Central memory CD4-positive, alpha-beta T cell (primary cell): ENCODE results near the gene CEBPZOS.

ENCODE experiments used
- DNase-seq: peaks from one replicate; pipeline ENCODE4 v3.0.0; 2022
- total RNA-seq, 3 experiments: gene quantifications; one replicate each; lab custom pipeline; 2026; lab: John Stamatoyannopoulos, UW

CEBPZOS gene
- 24.5 to 36.8 (median 26.7) reads per million in 3 experiments for total RNA-seq

DNA sequence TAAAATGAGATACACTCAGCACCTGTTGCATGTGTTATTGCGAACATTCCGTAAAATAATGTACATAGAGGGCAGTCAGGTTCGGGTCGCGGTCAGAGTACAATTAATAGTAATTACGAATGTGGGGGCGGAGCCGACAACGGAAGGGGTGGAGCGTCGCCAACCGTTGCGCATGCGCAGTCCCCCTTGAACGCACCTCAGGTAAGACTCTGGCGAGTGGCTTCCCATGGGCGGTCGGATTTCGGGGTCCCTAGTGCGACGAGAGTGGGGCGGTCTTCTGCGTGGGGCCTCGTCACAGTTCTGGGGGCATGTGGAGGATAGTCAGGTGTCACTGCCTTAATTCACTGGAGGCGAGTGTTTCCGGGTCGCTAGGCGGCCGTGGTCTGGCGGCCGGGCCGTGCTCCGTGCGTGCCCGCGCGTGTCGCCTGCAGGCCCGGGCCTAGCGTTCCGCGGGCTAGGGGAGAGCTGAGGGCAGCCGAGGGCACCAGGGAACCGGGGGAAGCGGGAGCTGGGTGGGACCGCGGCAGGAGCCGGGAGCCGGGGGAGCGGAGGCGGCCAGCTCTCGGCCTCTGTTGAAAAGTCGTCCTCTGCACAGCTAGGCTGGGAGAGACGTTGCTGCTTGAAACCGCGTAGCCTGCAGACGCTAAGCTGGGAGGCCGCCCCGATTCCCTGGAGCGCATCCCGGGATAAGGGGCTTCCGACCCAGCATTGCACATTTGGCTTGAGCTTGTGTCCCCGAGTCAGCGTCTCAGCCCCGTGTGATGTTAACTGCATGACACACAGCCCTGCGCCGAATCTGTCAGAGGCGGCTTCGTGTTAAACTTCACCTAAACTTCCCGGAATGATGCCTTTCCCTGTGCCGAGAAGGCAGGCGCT, at the start of gene CEBPZOS:
CEBPZOS (plus strand) TSS at position 177 of the 876 bp plus-strand sequence. CDS start 3,209 bp downstream, outside the sequence.
- peak; percentile 87 for DNase-seq

DNA sequence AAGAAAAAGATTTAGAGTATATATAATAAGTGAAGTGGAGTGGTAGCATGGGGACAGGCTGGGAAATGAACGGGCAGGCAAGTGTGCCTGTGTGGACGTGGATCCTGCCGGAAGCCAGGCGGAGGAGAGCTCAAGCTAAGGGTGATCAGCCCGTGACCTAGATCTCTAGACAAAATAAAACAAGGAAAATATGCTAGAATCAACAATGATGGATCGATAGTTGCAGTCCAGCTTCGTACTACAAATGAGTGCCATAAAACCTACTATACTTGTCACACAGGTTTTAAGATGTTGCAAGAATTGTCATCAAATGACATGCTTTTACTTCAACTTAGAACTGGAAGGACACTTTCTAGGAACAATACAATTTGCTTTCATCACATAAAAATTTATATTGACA, 48.0 kb upstream of the CEBPZOS start:
- DNase-seq: no peak

DNA sequence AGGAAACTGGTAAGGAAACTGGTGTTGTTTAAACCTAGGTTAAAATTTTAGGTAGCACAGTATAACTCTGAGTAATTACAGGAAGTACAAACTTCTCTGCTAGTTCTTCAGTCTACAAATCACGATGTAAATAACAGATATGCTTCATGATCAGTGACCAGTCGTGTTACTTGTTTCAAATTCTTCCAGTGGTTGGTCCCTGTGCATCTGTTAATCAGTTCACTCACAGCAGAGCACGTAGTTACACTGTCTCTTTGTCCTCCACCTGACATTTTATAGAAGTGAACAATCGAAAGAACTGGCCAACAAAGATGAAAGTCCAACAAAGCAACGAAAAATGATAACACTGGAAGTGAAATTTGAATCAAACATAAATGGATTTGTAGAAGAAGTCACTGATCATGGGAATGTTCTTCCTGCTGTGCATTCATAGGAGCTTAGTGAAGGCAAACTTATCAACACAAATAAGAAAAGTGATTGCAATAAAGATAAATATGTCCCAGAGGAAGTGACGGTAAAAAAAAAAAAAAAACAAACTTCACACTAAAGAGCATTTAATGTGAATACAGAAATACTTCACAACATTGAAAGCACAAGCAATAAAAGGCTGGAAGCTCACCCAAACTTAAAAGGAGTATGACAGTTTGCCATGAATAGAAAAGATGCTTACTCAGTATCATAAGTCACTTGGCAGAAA, 46.5 kb upstream of the CEBPZOS start:
- DNase-seq: peak; percentile 36

DNA sequence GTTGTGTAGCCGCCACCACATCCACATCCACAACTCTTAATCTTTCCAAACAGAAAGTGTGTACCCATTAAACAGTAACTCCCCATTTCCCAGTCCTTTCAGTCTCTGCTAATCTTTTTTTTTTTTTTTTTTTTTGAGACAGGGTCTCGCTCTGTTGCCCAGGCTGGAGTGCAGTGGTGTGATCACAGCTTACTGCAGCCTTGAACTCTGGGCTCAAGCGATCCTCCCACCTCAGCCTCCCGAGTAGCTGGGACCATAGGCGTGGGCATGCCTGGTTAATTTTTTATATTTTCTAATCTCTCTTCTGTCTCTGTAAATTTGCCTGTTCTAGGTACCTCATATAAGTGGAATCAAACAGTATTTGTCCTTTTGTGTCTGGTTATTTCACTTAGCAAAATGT, 43.1 kb upstream of the CEBPZOS start:
- DNase-seq: no peak

DNA sequence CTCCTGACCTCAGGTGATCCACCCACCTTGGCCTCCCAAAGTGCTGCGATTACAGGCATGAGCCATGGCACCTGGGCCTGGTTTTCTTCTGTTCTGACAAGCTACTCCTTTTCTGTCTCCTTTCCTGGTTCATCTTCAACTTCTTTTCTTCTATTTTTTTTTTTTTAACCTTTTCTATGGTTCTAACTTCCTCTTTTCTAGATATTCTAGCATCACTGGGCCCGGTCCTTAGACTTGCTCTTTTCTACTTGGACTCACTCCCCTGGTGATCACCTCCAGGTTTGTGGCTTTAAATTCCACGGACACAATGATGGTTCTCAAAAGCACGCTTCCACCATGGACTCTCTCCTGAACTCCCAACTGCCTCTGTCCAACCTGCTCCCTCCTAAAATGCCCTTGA, 41.5 kb upstream of the CEBPZOS start:
- DNase-seq: no peak

DNA sequence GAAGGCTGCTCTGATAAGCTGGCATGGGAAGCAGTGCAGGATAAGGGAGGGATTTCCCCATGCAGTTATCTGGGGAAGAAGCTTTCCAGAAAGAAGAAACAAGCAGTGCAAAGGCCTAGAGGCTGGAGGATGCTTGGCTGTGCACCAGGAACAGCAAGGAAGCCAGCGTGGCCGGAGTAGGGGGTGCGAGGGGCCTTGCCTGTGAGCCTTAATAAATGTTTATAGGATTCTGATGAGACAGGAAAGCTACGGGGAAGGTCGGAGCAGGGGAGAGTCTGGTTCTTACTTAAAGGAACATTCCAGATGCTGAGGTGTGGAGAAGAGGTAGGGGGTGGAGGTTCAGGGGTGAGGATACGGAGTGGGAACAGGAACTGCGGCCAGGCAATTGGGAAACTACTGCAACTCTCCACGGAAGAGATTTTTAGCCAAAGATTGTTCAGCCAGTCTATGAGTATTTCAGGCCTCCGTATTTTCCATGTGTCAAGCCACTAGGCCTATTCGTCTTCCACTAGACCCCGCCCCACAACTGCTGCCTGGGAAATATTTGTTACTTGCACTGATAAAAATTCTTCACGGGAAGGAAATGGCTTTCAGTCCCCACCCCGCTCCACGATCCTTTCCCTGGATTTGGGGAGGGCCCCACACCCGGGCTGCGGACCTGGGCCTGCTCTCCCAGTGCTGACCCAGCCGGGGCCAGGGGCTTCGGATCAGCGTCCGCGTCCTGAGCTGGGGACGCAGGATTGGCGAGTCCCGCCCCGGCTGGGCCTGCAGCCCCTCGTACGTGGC, 40.0 kb upstream of the CEBPZOS start:
- peak; percentile 17 for DNase-seq

DNA sequence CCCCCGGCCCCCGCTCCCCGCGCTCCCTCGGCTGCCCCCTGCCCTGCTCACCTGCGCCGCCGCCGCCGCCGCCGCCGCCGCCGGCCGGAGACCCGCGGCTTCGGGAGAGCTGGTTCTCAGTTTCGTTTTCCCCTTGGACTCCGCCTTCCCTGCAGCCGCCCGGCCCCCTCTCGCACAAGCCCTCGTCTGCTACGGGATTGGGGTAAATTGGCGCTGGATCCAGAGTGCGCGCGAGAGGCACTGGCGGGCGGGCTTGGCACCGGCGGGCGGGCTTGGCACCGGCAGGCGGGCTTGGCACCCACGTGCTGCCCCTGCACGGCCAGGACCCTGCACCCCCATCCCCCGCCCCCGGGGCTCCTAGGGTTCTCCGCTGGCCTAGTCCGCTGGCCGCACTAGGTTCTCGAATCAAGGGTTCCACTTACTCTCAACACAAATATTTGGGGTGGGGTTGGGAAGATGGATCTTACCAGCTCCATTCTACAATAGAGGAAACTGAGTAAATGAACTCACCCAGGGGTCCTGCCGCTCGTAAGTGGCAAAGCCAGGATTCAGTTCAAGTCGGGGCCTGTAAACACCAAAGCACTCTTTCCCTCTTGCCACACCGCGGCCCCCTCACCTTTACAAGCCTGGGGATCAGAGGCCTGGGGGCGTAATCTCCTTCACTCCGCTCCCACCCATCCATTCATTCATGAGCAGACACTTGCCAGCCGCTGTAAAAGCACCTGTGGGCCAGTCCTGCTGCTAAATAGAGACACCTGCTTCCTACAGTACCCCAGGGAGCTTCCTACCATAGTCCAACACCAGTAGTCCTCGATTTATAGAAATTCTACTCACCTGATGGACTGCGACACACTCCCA, 39.2 kb upstream of the CEBPZOS start, which contains the start of gene EIF2AK2:
EIF2AK2 (minus strand) TSS at position 124 of the 858 bp plus-strand sequence. CDS start 9,174 bp downstream, outside the sequence.
- peak; percentile 85 for DNase-seq

DNA sequence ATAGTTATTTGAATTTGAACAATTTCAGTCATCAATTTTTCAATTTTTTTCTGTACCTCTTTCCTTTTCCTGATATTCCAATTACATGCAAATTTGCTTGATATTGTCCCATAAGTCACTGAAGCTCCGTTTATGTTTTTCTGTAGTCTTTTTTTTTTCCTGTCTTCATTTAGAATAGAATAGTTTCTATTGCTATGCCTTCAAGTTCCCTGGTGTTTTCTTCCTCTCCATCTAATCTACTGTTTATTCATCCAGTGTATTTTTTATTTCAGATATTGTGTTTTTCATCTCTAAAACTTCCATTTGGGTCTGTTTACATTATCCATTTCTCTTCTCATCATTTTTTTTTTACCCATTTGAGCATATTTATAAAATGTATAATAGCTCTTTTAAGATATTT, 31.5 kb upstream of the CEBPZOS start:
- no peak for DNase-seq

DNA sequence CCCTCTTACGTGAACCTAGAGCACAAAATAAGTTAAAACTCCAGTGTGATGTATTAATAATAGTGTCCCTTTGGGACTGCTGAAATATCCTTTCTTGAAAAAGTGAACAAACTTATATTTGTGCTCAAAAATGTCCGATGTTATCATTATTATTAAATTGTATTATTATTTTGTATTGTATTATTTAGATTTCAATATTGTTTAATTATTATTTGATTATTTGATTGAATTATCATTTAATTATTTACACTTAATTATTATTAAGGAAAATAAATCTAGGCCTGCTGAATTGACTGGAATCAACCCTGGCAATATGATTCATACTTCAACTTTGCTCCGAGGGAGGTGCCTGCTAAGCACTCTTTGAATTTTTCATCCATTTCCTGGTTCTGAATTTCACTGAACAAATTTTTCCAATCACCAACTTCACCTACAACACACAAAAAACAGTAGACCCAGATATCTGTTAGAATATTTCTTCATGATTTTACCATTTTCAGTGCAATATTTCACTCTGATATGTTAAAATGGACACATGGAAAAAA, 28.6 kb upstream of the CEBPZOS start:
- DNase-seq: no peak

DNA sequence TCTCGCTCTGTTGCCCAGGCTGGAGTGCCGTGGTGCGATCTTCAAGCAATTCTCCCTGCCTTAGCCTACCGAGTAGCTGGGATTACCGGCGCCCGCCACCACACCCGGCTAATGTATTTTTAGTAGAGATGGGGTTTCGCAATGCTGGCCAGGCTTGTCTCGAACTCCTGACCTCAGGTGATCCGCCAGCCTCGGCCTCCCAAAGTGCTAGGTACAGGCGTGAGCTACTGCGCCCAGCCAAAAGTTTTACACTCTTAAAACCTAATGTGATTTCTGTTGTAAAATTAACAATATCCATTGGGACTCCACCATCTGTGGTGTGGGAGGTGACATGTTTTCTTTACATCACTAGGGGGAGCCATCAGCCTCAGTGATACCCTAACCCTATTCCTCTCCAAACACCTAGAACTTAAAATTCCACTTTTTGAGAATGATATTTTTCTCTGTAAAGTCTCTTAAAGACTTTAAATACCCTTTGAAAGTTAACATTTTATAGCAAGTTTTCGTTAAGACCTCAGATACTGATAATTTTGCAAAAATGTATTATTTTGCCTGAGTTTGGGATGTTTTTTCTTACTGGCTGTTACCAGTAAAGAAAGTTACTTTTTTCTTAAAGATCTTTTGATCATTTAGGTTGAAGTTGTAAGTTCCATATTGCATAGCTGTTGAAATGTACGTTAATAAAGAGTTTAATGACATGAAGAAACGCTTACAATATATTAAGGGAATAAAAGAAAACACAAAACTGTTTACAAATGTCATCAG, 27.9 kb upstream of the CEBPZOS start:
- peak; percentile 24 for DNase-seq

DNA sequence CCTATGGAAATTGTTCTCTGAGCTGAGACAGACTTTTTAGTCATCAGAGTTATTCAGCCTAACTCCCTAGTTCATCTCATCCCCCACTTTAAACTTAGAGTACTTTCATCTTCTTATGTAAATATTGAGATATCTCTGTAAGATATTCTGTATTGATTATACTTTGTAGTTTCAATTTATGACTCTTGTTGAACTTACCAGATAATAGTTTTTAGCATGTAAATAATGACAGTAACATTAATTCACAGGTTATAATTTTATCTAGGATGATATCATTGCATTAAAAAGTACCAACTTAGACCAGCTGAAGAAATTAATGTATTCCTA, 24.7 kb upstream of the CEBPZOS start:
- DNase-seq: no peak

DNA sequence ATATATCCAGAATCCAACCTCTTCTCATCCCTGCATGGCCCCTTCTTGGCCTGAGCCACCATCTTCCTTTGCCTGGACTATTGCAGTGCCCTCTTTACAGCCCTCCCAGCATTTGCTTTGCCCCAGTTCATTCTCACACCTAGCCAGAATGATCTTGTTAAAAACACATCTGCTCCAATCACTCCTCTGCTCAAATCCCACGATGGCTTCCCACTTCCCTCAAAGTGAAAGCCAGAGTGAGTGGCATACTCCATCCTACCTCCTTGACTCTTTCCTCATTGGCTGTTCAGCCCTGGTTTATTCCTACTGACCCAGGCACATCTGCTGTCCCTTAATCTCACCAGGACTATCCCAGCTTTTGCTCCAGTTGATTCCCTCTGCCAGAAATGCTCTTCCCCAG, 22.6 kb upstream of the CEBPZOS start:
- no peak for DNase-seq

DNA sequence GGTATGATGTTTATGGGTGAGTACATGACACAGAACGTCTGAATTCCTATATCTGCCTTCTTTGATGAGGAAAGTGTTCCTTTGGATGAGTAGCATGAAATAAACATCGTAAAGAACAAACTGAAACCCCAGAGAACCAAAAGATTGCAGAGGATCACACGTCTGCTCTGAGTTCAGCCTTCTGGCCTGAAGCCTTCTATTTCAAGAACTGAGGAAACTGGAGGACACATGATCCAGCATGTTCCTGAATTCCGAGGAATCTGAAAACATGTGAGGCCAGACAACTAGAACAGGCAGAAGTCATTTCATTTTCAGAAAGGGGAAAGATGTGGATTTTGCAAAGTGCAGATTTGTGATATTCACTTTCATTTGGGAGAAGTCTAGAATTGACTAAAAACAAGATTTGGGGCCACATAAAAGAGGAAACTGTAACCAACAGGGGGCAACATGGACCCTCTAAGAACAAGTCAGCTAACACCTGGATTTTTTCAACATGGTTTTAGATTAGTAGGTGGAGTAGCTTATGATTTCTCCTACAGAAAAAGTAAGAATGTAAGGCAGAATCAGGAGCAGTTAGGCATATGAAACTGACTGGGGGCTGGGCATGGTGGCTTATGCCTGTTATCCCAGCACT, 16.2 kb upstream of the CEBPZOS start:
- no peak for DNase-seq

DNA sequence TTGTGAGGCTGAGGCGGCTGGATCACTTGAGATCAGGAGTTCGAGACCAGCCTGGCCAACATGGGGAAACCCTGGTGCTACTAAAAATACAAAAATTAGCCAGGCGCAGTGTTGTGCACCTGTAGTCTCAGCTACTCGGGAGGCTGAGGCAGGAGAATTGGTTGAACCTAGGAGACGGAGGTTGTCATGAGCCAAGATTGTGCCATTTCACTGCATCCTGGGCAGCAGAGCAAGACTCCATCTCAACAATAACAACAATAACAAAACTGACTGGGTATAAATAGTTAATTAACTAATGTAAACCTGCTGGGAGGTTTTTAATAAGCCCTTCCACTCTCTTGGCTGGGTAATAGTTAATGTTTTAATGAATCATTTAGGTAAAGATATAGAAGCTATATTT, 15.7 kb upstream of the CEBPZOS start:
- DNase-seq: no peak

DNA sequence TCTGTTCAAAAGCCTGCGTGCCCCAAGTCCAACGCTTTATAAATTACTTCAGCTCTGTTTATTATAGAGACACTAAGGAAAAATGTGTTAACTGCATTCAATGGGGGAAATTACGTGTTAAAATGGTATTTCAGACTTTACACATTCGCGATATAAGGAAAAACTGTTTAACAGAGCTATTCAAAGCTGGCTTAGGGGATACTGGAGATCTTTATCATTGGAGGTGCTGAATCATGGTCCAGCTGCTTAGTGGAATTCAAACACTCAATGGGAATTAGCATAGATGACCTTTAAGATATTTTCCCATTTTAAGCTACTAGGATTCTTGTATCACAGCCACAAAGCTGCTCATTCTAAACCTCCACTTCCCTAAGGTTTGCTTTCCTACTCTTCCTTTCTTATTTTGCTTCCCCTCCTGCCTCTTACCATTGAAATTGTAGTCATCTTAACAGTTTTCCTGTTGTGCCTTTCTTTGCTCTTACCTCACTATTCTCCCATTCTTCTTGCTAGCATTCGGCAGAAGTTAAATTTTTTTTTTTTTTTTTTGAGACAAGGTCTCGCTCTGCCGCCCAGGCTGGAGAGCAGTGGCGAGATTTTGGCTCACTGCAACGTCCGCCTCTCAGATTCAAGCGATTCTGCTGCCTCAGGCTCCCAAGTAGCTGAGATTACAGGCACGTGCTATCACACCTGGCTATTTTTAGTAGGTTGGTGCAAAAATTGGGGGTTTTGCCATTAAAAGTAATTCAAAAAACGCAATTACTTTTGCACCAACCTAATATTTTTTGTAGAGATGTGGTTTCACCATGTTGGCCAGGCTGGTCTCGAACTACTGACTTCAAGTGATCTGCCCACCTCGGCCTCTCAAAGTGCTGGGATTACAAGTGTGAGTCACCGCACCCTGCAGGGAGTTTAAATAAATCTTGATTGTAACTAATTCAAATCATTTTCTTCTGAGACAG, 14.3 kb upstream of the CEBPZOS start:
- no peak for DNase-seq

DNA sequence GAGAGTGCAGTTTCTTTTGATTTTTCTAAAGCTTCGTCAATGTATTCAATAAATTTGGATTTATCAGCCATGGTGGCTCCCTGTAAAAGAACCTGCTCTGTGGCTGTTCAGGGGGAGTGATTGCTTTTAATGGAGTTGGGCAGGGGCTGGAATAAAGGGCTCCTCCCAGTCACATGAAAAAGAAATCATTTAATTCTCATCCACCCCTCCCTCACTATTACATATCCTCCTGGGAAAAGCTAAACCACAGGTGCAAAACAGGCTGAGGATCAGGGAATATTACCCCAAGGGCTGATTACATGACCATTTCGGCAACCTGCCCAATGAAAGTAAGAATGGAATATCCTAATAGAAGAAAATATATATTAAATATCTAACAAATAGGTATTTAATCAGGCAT, 7.7 kb upstream of the CEBPZOS start, which contains the start of gene SULT6B1:
SULT6B1 (minus strand) TSS at position 101 of the 400 bp plus-strand sequence; CDS start at position 71, 30 bp downstream.
- DNase-seq: no peak

DNA sequence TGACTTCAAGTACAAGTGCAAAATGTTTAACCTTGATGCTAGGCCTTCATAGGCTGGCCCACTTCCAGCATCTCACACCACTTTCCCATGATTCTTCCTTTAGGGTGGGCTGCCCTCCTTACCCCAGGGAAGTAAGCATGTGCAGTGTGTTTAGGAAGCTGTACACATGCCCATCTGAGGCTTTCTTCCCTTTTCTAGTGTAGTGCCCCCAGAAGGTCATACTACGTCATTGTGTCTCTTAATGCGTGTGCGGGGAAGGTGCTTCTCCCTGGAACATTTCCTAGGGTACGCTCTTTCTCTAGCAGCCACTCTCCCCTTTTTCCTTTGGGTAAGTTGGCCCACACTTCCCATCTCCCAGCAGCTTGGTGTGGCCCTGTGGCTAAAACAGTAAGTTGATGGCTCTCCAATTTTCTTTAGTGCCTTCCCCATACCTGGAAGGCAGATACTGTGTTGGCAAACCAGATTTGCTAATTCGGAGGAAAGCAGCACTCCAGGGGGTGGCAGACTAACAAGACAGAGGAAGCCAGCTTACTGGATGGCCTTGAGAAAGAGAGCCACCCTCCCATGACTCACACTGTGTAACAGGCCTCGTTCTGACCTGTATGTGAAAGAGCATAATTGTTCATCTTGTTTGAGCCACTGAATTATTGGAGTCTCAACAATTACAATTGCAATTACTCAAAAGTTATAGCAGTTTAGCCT, 6.7 kb upstream of the CEBPZOS start:
- DNase-seq: no peak

DNA sequence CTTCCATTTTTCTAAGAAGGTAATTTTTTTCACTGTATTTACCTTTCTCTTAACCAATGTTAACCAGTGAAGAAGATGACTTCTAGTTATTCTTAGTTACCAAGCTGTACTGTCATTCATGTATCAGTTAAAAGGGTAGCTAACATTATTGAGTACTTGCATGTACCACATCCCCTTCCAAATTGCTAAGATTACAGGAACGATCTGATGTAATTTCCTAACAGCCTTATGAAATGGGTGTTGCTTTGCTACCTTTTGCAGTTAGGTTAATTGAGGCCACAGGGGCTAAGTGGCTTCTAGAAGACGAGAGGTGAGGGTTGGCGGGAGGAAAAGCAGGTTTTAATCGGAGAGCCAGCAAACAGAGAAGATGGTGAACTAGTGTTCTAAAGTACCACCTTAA, 6.0 kb upstream of the CEBPZOS start:
- DNase-seq: no peak

DNA sequence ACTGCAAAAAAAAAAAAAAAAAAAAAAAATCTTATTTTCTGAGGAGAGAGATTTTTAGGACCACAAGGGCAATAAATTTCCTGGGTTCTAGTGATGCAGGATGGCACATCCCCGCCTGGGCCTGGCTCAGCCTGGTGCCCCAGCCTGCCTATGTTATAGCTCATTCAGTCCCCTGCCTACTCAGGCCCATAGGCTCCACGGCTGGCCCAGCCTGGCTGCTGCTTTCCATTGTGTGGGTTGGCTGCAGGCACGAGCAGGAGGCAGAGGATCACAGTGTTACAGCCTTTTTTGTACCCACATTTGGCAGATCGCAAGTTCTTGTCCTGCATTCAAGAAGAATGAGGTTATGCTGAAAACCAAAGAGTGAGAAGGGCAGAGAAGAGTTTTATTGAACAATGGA, 5.0 kb upstream of the CEBPZOS start:
- DNase-seq: no peak
